Kidney (tissue), 14 donors: ENCODE measurements around the gene NEK9. TPM values are rescaled to one million over a fixed set of nuclear protein-coding genes. Genes with fewer than 3 reads are reported as not detected.

Source experiments
- DNase-seq, 5 donors: peaks; one replicate each; pipeline ENCODE4 v3.0.0-alpha.2; 2013 to 2020
- FAIRE-seq: peaks from 2 replicates; lab custom pipeline; 2012; peaks lifted over from hg19 to GRCh38; lab: Jason Lieb, UNC
- H3K27ac ChIP-seq, 2 donors: one replicate each; pipeline ENCODE4 v1.7.0; 2013; ENCODE audit warnings: low read depth in 2 of 2, low read length in 2 of 2, inconsistent platforms in 1 of 2
- H3K27me3 ChIP-seq: one replicate; pipeline ENCODE4 v1.7.1; 2013; ENCODE audit warnings: low read length, inconsistent platforms; ENCODE audit not compliant: control insufficient read depth, insufficient read depth
- H3K36me3 ChIP-seq, 3 donors: one replicate each; pipeline versions ENCODE4 v1.7.0 to v1.7.1; 2013; ENCODE audit warnings: low read length in 3 of 3, control low read depth in 1 of 3, inconsistent platforms in 1 of 3; ENCODE audit not compliant: insufficient read depth in 3 of 3, control insufficient read depth in 2 of 3
- H3K4me1 ChIP-seq, 3 donors: one replicate each; pipeline versions ENCODE4 v1.7.0 to v1.7.1; 2013; ENCODE audit warnings: low read length in 3 of 3, inconsistent platforms in 1 of 3, low read depth in 1 of 3; ENCODE audit not compliant: control insufficient read depth in 2 of 3, insufficient read depth in 2 of 3
- H3K4me3 ChIP-seq, 3 donors: one replicate each; pipeline versions ENCODE4 v1.7.0 to v1.8.1; 2013; ENCODE audit warnings: low read length in 3 of 3, control low read depth in 1 of 3, inconsistent platforms in 1 of 3
- H3K9ac ChIP-seq, 3 donors: one replicate each; pipeline versions ENCODE4 v1.7.0 to v1.7.1; 2013; ENCODE audit warnings: low read length in 3 of 3, control low read depth in 1 of 3, inconsistent platforms in 1 of 3
- H3K9me3 ChIP-seq, 3 donors: one replicate each; pipeline versions ENCODE4 v1.7.0 to v1.7.1; 2013; ENCODE audit warnings: low read length in 3 of 3, control low read depth in 1 of 3, inconsistent platforms in 1 of 3; ENCODE audit not compliant: control insufficient read depth in 2 of 3, insufficient read depth in 1 of 3
- CTCF ChIP-seq: IDR thresholded peaks from 3 replicates; pipeline ENCODE4 v1.5.1; 2012; ENCODE audit warnings: mild to moderate bottlenecking, moderate library complexity, borderline replicate concordance; ENCODE audit not compliant: insufficient read depth; ENCODE audit errors: extremely low read depth
- intact Hi-C: fragments of 100-400 bp; cut with DNase I; formaldehyde crosslinking; loops from one replicate; pipeline ENCODE4 v1.11.1; 2022
- polyA plus RNA-seq: library from polyadenylated mRNA; stranded (reverse); fragments of 350-450 nt; fragmentation: Illumina TruSeq; extraction: RNeasy Lipid Tissue Mini Kit (QIAGEN cat#74804); gene quantifications from one replicate; pipeline ENCODE4 v1.2.3, GENCODE V29; 2014; ENCODE audit warnings: low read depth, low replicate concordance; ENCODE audit not compliant: insufficient read depth
- total RNA-seq: library from RNA; stranded (reverse); fragmentation: NEBNext Ultra II Directional; extraction: Animal tissue kit (Norgen Biotek cat#: 25700); gene quantifications from one replicate; pipeline ENCODE4 v1.2.1, GENCODE V29; 2021
- donor health status: control.
- donor health status: control.
- donor health status: control.
- donor health status: control.
- donor health status: control.
- donor health status: DM: yes; HTN: yes; CAD: no.
- donor health status: Normal renal cell carcinoma (clear cell type).

The NEK9 gene
- total and polyA plus RNA-seq, 2 donors from 2014 or later, result 25.4 to 81.5 TPM

GRCh38 chr14:75175677-75176141 lies 48.9 kb upstream of the NEK9 start:
- Histone ChIP-seq H3K9me3 (no peaks in the 10 kb centered on the region), H3K4me3 (peak overlapping the region; percentile 78 to 96 (median 88)), H3K27me3 (no peaks in the 10 kb centered on the region), H3K9ac (peak overlapping the region; percentile 64 to 93 (median 79)), H3K27ac (peak overlapping the region; percentile 97), H3K36me3 (no peaks in the 10 kb centered on the region), H3K4me1 (peaks cover 0 to 11% (median 4%) of the 10 kb centered on the region in 3 donors)
- no peak for TF ChIP-seq CTCF
- DNase-seq (peak in 1 of 5 donors; percentile 48), FAIRE-seq (no peak)
- intact Hi-C loops, result no loop called here

GRCh38 chr14:75174066-75174465 lies 47.2 kb upstream of the NEK9 start:
- FAIRE-seq (no peak), DNase-seq (no peak)
- no peaks in the 10 kb centered on the region for H3K36me3 ChIP-seq
- no peak overlapping the region for H3K27ac ChIP-seq
- no peak for TF ChIP-seq CTCF
- peaks cover 0 to 11% (median 4%) of the 10 kb centered on the region in 3 donors for H3K4me1 ChIP-seq
- no peaks in the 10 kb centered on the region for H3K27me3 ChIP-seq
- H3K4me3 ChIP-seq, result no peak overlapping the region
- intact Hi-C loops, result no loop called here
- no peak overlapping the region for H3K9ac ChIP-seq
- H3K9me3 ChIP-seq, result no peaks in the 10 kb centered on the region

GRCh38 chr14:75170772-75171171 lies 43.9 kb upstream of the NEK9 start:
- intact Hi-C loops, result no loop called here
- Histone ChIP-seq H3K36me3 (no peaks in the 10 kb centered on the region), H3K4me1 (peaks cover 0 to 17% (median 10%) of the 10 kb centered on the region in 3 donors), H3K4me3 (no peak overlapping the region), H3K27ac (no peak overlapping the region), H3K9ac (no peak overlapping the region), H3K27me3 (no peaks in the 10 kb centered on the region), H3K9me3 (no peaks in the 10 kb centered on the region)
- DNase-seq, result no peak
- TF ChIP-seq CTCF, result no peak
- FAIRE-seq, result no peak
